ENCODE results near the gene EPO.

EPO gene

GRCh38 chr7:100768784-100769183 lies 48.5 kb downstream of the EPO start:
- Histone ChIP-seq H3K36me3 (ENCODE audit: control insufficient read depth, insufficient read depth, low read length) (no peaks in the 10 kb centered on the region), H3K27ac (ENCODE audit: insufficient read depth, low read depth, low read length, poor library complexity, severe bottlenecking) (no peak overlapping the region), H3K27me3 (ENCODE audit: control insufficient read depth, insufficient read depth, low read length, poor library complexity, severe bottlenecking) (no peaks in the 10 kb centered on the region), H3K9me3 (ENCODE audit: control insufficient read depth, low read length) (no peaks in the 10 kb centered on the region), H3K4me3 (ENCODE audit: insufficient read depth, low read depth, low read length) (no peak overlapping the region), H3K4me1 (ENCODE audit: control insufficient read depth, insufficient read depth, low read length) (peaks cover under 1% of the 10 kb centered on the region)
- WGBS, 2 experiments: 86 to 92% methylated on average over 7 of the region's 7 CpGs

Measured in ectodermal cell (in vitro differentiated cells).